Adrenal gland (tissue), 12 donors: ENCODE measurements around the gene ITGB5. TPM values are rescaled to one million over a fixed set of nuclear protein-coding genes. Genes with fewer than 3 reads are reported as not detected.

Source experiments
- DNase-seq, 7 donors: peaks; one replicate each; pipeline ENCODE4 v3.0.0-alpha.2; 2019 to 2020
- H3K27ac ChIP-seq, 5 donors: fragments of 200-600 bp; sonication (generic) in 4 of 5; 1 replicate in 3 of 5; 2 replicates in 2 of 5; pipeline versions ENCODE4 v1.5.1 to v1.8.0; 2016 to 2020; ENCODE audit warnings: mild to moderate bottlenecking in 1 of 5
- H3K27me3 ChIP-seq: fragments of 200-600 bp; 2 replicates; pipeline ENCODE4 v1.8.0; 2021
- H3K36me3 ChIP-seq, 2 donors: fragments of 200-600 bp; replicated peaks in 1 of 2; 1 replicate in 1 of 2; 2 replicates in 1 of 2; pipeline versions ENCODE4 v1.5.1 to v1.8.0; 2018 to 2022
- H3K4me1 ChIP-seq, 2 donors: fragments of 200-600 bp; replicated peaks in 1 of 2; 1 replicate in 1 of 2; 2 replicates in 1 of 2; pipeline versions ENCODE4 v1.5.1 to v1.8.0; 2018 to 2021
- H3K4me3 ChIP-seq, 4 donors: fragments of 200-600 bp; sonication (generic) in 3 of 4; one replicate each; pipeline ENCODE4 v1.5.1; 2016 to 2018
- H3K9me3 ChIP-seq, 3 donors: fragments of 200-600 bp; sonication (generic) in 1 of 3; replicated peaks in 1 of 3; 1 replicate in 2 of 3; 2 replicates in 1 of 3; pipeline versions ENCODE4 v1.5.1 to v1.8.0; 2016 to 2021
- POLR2A ChIP-seq, 2 donors: fragments of 450-650 bp; IDR thresholded peaks; one replicate each; pipeline ENCODE4 v1.6.1; 2017; ENCODE audit warnings: antibody characterized with exemption in 2 of 2, mild to moderate bottlenecking in 2 of 2, moderate library complexity in 1 of 2
- WGBS, 4 donors: extraction: QIAGEN DNeasy Blood & Tissue Kit in 2 of 4; methylation state at CpG; one replicate each; pipeline versions ENCODE4 v1.1.5 to v1.1.7; 2013 to 2017; 5-methylcytosine and 5-hydroxymethylcytosine counted together
- intact Hi-C, 2 donors: fragments of 100-400 bp; cut with DNase I; formaldehyde crosslinking; loops; one replicate each; pipeline versions ENCODE4 v1.14.1 to v1.15.0; 2022 to 2023
- polyA plus RNA-seq, 3 donors: library from polyadenylated mRNA; stranded (reverse); fragments of 200-250 nt in 2 of 3; fragments of 350-450 nt in 1 of 3; fragmentation: Illumina TruSeq in 1 of 3; extraction: RNeasy Lipid Tissue Mini Kit (QIAGEN cat#74804) in 1 of 3; gene quantifications; one replicate each; pipeline ENCODE4 v1.2.3, GENCODE V29; 2013 to 2014
- total RNA-seq, 9 donors: library from RNA; depleted of rRNA in 4 of 9; stranded (reverse); fragments of >200 nt in 4 of 9; fragments of 120-200 nt in 1 of 9; fragmentation: NEBNext Ultra II Directional in 1 of 9; extraction: Animal tissue kit (Norgen Biotek cat#: 25700) in 1 of 9; gene quantifications; one replicate each; pipeline versions ENCODE4 v1.1.0 to v1.2.4, GENCODE V29; 2013 to 2023
- TF ChIP-seq, protein P1 (sequence below), 6 experiments: fragments of 450-650 bp in 4 of 6; fragments of 200-600 bp in 2 of 6; sonication (generic) in 1 of 6; IDR thresholded peaks; 1 replicate in 5 of 6; 2 replicates in 1 of 6; pipeline versions ENCODE4 v1.5.1 to v1.8.0; 2016 to 2021; ENCODE audit warnings: antibody characterized with exemption in 6 of 6, mild to moderate bottlenecking in 2 of 6, moderate library complexity in 1 of 6
- donor health status: healthy with polysubstance abuse.
- donor health status: Bipolar disorder and iron deficiency.
- donor health status: DM: yes; HTN: yes; CAD: no.
- donor health status: DM: no; HTN: no; CAD: no.
- donor health status: DM: no; HTN: no; CAD: no.
- donor health status: DM: yes; HTN: yes; CAD: no.

ITGB5 gene
- total and polyA plus RNA-seq, 12 donors: 9.4 to 404 (median 94.8) TPM

DNA sequence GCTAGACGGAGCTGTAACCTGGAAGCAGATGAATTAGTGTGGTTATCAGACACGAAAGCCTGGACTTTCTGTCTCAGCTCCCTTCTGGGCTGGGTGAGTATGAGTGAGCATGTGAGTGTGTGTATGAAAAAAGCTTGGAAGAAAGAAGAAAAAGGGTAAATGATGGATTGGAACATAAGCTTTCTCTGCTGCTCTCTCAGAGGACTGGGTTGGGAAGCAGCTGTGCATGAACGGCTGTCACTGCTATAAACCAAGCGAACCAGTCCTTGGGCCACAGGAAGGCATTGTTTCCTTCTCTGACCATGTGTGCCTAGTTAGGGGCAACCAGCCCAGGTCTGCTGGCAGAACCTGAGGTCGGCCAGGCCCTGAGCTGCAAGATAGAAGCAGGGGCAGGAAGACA is 119.9 kb downstream of the ITGB5 start:
- Histone ChIP-seq H3K27me3 (no peaks in the 10 kb centered on the region), H3K4me1 (peaks cover 5 to 22% of the 10 kb centered on the region in 2 donors), H3K27ac (no peak overlapping the region), H3K36me3 (peaks cover 0 to 63% of the 10 kb centered on the region in 2 donors), H3K4me3 (no peak overlapping the region), H3K9me3 (no peaks in the 10 kb centered on the region)
- WGBS, 4 donors: 74 to 95% (median 90%) methylated on average over 4 to 5 of the region's 5 CpGs
- DNase-seq: no peak
- TF ChIP-seq POLR2A (IDR thresholded peaks at IDR 0.05): no peak
- TF ChIP-seq, protein P1, sequence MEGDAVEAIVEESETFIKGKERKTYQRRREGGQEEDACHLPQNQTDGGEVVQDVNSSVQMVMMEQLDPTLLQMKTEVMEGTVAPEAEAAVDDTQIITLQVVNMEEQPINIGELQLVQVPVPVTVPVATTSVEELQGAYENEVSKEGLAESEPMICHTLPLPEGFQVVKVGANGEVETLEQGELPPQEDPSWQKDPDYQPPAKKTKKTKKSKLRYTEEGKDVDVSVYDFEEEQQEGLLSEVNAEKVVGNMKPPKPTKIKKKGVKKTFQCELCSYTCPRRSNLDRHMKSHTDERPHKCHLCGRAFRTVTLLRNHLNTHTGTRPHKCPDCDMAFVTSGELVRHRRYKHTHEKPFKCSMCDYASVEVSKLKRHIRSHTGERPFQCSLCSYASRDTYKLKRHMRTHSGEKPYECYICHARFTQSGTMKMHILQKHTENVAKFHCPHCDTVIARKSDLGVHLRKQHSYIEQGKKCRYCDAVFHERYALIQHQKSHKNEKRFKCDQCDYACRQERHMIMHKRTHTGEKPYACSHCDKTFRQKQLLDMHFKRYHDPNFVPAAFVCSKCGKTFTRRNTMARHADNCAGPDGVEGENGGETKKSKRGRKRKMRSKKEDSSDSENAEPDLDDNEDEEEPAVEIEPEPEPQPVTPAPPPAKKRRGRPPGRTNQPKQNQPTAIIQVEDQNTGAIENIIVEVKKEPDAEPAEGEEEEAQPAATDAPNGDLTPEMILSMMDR (IDR thresholded peaks at IDR 0.05): no peak
- intact Hi-C loops: no loop called here

DNA sequence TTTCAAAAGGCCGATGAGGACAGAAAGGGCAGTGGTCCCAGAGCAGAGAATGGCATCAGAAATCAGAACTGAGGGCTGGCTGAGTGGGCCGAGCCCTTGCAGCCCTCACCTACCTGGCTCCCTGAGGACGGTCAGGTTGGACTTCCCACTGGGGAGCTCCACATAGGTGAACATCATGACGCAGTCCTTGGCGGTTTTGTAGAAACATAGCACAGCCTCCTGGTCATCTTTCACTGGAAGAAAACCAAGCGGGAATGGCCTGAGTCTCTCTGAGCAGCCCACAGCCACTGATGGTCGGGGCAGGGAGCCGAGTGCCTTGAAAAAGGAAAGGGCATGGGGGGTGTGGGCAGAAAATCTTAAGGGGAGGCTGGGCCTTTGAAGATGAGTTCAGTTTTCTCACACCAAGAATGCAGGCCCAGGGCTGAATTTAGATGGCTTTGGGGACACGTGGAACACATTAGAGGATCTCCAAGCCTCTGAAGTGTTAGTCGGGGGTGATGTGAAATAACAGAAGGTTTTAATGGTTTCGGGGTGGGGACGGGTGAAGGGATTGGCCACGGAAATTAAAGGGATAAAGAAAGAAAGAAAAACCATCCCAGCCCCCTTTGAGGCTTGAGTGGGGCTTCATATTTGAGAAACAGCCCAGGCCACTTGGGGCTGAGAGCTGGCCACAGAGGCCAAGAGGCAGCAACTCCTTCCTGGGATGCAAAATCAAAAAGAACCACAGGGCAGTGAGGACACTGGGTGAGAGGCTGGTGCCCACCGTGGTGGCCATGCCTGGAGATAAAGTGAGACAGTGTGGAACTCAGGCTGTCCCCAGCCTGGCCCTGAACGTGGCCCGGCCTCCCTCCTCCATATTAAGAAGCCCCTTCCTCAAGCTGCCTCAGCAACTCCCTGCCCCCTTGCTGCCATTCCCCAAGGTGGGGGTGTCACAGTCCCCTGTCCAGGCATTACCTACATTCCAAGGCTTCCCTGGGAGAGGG is 120.8 kb downstream of the ITGB5 start:
- Histone ChIP-seq H3K9me3 (no peaks in the 10 kb centered on the region), H3K4me3 (no peak overlapping the region), H3K4me1 (peaks cover 0 to 22% of the 10 kb centered on the region in 2 donors), H3K36me3 (peaks cover 0 to 63% of the 10 kb centered on the region in 2 donors), H3K27me3 (no peaks in the 10 kb centered on the region), H3K27ac (no peak overlapping the region)
- intact Hi-C loops: no loop called here
- no peak for DNase-seq
- 91 to 96% (median 94%) methylated on average over 16 of the region's 16 CpGs for WGBS, 4 donors
- TF ChIP-seq, protein P1 (IDR thresholded peaks at IDR 0.05): no peak
- no peak for TF ChIP-seq POLR2A (IDR thresholded peaks at IDR 0.05)

DNA sequence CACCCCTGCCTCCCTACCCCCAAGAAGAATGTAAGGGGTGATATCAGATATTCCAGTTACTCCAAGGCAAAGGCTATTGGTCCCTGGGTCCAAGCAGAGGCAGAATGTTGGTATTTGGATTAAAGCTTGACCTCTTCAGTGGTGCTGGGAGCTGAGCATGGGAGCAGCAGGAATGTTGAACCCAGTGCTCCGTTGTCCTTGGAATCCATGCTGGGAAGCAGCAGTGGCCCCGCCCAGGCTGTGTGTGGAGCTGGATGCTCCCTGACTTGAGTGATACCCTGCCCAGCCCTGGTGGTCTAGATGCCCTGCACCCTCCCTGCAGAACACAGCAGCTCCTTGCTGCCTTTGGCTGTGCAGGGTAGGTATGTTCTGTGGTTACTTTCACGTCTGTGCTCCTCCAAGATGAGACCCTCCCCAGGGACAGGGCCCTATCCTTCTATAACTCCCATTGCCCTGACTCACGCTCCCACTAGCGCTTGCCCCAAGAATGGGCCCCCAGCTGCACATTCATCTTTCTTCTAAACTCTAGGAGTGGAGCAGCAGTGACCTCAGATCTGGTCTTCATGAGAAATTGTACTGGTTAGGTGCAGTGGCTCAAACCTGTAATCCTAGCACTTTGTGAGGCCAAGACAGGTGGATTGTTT is 121.8 kb downstream of the ITGB5 start:
- Histone ChIP-seq H3K36me3 (peaks cover 0 to 63% of the 10 kb centered on the region in 2 donors), H3K27me3 (no peaks in the 10 kb centered on the region), H3K27ac (no peak overlapping the region), H3K4me1 (peaks cover 0 to 21% of the 10 kb centered on the region in 2 donors), H3K9me3 (no peaks in the 10 kb centered on the region), H3K4me3 (no peak overlapping the region)
- intact Hi-C loops: no loop called here
- TF ChIP-seq POLR2A (IDR thresholded peaks at IDR 0.05): no peak
- TF ChIP-seq, protein P1 (IDR thresholded peaks at IDR 0.05): no peak
- no peak for DNase-seq
- WGBS, 4 donors: 85 to 96% (median 92%) methylated on average over 5 of the region's 5 CpGs

DNA sequence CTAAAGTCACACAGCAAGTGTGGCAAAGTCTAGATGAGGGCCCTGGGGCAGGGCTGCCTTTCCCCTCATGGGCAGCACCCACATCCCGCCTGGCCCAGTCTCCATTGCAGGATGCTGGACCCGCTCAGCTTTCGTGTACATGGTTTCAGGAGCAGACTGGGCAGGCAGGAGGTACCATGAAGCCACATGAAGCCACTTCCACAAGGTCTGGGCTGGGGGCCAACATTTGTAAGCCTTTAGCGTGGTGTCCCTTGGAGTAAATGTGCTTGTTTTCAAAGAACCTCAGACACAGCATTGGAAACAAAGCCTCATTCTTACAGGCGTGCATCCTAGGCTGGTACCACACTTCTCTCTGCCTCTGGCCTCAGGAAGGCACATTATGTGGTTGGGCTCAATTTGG is 122.4 kb downstream of the ITGB5 start:
- peaks cover 0 to 18% of the 10 kb centered on the region in 2 donors for H3K4me1 ChIP-seq
- intact Hi-C loops: loop anchor here in 1 of 2 donors (5.0 kb wide), 1 partner anchor 138 kb away; no protein-coding TSS in a partner anchor
- no peak overlapping the region for H3K4me3 ChIP-seq
- no peak for TF ChIP-seq POLR2A (IDR thresholded peaks at IDR 0.05)
- TF ChIP-seq, protein P1 (IDR thresholded peaks at IDR 0.05): no peak
- H3K27ac ChIP-seq: no peak overlapping the region
- no peaks in the 10 kb centered on the region for H3K9me3 ChIP-seq
- peaks cover 0 to 63% of the 10 kb centered on the region in 2 donors for H3K36me3 ChIP-seq
- WGBS, 4 donors: 80 to 95% (median 85%) methylated on average over 2 to 5 of the region's 5 CpGs
- no peak for DNase-seq
- no peaks in the 10 kb centered on the region for H3K27me3 ChIP-seq
